NCI-H1417 (cell line): ENCODE data around the gene CLDND2.

Source experiments
- DNase-seq, 3 experiments: peaks; one replicate each; lab custom pipeline; 2025; lab: John Stamatoyannopoulos, UW

Gene CLDND2

GRCh38 chr19:51382004-51382403 lies 13.2 kb upstream of the CLDND2 start:
- no peak for DNase-seq

DNA sequence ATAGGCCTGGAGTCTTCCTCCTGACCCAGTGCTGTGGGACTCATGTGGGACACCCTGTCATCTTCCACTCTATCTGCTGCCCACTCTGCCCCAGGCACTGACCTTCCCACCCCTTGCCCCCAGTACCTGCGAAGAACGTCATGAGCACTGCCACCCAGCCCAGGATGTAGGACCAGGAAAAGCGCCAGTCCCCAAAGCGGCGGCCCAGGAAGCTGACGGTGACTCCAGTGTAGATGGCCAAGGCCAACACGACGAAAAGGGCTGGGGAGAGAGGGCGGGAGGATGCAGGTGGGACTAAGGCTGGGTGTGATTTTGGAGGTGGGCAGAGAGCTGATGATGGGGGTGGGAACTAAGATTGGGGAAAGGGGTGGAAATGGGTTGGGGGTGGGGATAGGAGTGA lies 11.6 kb upstream of the CLDND2 start:
- DNase-seq, result no peak

DNA sequence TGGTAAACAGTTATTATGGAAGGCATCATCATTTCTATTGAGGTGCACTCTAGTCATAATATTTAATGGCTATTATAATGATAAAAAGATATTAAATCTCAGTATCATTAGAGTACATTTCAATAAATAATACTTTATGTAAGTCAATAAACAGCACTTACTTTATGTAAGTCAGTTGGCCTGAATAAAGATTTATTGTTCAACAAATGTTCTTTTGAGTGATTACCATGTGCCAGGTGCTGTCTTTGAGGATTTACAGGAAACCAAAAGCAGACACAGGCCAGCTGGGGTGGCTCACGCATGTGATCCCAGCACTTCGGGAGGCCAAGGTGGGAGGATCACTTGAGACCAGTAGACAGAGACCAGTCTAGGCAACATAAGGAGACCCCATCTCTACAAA lies 8.6 kb upstream of the CLDND2 start:
- DNase-seq, result no peak

DNA sequence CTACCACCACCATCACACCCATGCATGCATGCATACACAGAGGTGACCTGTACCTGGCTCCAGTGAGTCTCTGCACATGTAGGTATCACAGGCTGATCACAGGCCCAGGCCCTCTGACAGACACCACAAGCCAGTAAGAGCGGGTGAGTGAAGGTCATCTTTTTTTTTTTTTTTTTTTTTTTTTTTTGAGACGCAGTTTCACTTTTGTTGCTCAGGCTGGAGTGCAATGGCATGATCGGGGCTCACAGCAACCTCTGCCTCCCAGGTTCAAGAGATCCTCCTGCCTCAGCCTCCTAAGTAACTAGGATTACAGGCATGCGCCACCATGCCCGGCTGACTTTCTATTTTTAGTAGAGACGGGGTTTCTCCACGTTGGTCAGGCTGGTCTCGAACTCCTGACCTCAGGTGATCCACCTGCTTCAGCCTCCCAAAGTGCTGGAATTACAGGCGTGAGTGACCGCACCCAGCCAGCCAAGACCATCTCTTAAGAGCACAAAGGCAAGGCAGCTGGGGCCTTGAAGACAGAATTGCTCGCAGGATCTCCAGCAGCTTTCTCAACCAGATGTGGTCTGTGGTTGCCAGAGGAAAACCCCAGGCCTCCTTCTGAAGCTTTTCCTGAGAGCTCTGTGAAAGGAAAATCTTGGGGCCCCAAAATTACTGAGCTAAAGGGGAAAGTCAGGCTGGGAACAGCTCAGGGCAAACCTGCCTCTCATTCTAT lies 6.9 kb upstream of the CLDND2 start:
- DNase-seq, result no peak

DNA sequence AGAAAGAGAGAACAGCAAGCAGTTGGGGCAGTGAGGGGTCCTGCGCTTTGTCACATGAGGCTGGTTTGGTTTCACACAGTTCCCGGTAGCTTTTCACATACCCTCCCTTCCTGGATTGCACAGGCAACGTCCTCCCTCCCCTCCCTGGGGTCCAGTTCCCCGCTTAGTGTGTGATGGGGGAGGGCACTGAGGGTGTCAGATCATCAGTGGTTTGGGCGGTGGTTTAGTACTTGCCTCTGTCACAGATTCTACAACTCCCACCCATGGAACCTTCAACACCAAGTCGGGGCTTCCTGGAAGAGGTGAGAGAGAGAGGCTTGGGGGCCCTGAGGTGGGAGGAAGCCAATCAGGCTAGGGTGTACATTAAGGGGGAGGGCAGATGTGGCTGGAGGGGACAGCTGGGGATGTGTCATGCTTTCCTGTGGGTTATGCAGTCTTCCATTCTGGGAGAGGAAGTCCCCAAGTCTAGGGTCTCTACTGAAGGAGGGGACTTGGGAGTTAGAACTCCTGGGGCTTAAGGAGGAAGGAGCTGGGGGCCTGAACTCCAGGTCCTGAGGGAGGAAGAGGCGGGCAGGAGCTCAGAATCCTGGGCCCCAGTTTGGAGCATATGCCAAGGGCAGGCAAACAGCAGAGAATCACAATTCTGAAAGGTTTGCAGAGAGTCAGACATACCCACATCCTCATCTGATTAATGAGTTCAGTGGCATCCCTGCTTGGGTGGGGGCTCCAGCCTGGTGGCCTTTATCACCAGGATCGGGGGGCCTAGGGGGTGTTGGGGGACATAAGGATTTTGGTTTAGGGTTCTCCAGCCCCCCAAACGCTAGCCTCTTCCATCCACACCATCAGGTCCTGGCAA lies 4.1 kb upstream of the CLDND2 start, which contains the start of gene NKG7:
Gene NKG7 (minus strand): TSS at position 6 of the 856 bp plus-strand sequence. CDS start 119 bp downstream, outside the sequence.
- no peak for DNase-seq

DNA sequence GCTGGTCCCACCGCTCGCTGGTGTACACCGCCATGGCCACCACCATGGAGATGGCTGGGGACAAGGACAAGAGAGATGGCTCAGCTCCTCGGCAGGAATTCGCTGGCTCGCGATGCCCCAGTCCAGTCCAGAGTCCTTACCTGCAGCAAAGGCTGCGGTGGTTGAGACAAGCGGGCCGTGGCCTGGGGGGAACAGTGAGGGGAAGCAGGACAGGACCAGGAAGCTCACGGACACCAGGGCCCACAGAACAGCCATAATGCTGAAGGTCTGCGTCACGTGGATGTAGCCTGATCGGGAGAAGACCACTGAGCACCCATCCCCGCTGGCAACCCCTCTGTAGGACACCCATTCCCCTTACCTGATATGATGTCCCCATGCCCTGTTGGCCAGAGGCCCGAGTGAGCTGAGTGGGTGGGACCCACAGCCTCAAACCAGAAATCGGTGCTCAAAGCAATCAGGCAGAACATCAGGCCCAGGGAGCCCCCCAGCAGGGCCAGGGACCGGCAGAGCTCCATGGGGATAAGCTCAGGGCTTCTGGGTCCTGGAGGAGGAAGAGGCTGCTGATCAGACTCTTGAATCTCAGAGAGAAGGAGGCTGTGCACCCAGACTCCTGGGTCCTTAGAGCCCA lies 3.3 kb upstream of the CLDND2 start:
- DNase-seq, result no peak

DNA sequence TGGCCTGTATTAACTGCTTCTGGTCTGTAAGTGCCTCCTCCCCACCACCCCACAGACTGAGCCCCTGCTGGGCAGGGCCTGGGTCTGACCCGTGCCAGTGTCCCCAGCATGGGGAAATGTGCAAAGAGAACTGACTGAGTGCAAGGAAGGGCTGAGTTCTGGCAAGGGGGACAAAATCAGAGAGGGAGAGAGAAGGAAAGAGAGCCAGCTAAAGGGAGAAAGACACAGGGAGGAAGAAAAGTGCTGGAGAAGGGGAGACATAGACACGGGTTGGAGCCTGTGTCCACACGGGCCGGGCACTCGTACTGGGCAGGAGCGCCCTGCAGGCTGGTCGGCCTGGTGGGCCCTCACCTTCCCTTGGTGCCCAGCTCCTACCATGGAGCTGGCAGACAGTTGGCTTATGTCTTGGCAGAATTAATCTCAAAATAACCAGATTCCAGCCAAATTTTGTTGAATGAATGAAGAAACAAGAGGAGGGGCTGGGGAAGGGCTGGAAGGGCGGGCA lies 2.4 kb upstream of the CLDND2 start:
- no peak for DNase-seq

DNA sequence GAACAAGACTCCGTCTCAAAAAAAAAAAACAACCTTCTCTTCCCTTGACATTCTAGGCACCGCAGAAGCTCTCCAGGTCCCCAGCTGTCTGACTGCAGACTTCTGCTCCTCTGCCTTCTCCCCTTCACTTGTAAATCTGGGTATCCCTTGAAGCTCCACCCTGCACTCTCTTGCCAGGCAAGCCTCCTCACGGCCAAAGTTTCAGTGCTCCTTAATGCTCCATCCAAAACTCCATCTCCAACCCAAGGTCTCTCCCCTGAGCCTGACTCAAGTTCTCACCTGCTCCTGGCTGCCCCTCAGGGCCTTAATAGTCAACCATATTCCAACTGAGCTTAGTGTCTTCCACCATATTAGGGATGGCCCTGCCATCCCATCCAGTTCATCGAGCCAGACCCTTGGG lies 1.4 kb upstream of the CLDND2 start:
- DNase-seq, result no peak

GRCh38 chr19:51367565-51368365 lies 1.0 kb downstream of the CLDND2 start:
- DNase-seq, result no peak

DNA sequence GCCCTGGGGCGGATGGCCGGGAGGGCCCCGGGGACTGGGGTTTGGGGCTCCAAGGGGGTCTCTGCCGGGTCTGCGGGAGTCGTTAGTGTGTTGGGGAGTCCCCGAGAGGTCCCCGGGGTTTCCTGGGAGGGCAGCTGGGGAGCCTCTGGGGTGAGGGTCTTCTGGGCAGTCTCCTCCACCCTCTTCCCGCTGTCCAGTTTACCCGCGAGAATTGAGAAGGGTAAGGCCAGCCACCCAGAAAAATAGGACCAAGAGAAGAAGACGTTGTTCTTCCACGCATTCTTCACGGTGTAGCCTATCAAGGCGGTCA lies 1.6 kb downstream of the CLDND2 start:
- DNase-seq, result no peak

GRCh38 chr19:51366389-51367254 lies 2.2 kb downstream of the CLDND2 start:
- peak in 1 of 3 experiments; percentile 27 for DNase-seq

DNA sequence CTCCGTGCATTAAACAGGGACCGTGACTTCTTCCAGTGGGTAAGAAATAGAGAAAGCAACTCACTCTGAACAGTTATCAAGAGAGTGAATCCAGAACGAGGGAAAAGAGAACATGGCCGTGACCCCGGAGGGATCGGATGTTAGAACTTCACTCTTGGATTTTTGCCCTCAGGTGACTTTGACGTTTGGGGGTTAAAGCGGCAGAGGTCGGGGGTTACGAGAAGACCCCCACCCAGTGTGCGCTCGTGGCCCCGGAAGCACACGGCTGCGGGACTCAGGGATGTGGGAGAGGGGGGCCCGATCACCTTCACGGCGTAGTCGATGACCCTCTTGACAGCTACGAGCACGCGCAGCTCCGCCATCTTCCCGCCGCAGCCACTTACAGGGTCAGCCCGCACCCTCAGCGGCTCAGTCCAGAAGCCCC lies 2.8 kb downstream of the CLDND2 start, which contains the start of gene ETFB:
Gene ETFB (minus strand): TSS at position 424 of the 424 bp plus-strand sequence. CDS start 62 bp downstream, at position 362.
- no peak for DNase-seq

- DNase-seq, result no peak
Observed at GRCh38 chr19:51365211-51365964, 3.4 kb downstream of the CLDND2 start.

- no peak for DNase-seq
Observed at GRCh38 chr19:51364200-51365106, 4.3 kb downstream of the CLDND2 start.

DNA sequence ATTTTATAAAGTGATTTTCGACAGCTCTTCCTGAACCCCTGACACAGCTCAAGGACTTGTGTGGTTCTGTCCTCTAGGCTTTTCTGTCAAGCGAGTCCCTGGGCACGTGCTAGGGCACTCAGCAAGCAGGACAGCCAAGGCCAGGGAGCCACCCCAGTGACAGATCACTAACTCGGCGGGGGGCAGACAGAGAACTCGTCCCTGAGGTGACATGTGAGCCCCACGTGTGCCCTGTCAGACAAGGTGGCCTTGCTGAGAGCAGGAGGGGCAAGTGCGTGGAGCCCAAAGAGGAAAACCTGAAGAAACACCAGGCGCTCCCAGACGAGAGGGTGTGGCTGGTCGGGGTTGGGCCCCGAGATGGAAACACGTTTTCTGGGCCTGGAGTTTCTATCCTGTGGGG lies 7.6 kb downstream of the CLDND2 start:
- DNase-seq, result no peak

- no peak for DNase-seq
Observed at GRCh38 chr19:51359294-51359693, 9.5 kb downstream of the CLDND2 start.

DNA sequence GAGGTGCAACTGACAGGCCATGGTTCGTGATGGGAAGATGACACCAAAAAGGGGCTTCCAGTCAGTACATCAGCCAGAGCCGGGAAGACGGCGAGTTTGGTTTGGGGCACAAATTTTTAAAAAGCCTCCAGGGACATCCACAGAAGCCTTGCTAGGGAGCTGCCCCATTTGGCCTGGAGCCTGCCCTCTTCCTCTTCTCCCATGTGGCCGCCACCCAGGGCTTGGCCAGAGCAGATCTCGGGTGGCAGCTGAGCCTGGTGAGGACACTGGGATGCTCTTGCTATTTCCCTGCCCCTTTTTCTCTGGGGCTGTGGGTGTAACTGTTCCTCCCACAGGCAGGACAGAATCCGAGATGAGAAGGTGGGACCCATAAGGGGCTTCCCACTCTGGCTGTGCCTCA lies 10.9 kb downstream of the CLDND2 start:
- no peak for DNase-seq

- no peak for DNase-seq
Observed at GRCh38 chr19:51356159-51356801, 12.5 kb downstream of the CLDND2 start.
